ENCODE data around the gene AXIN2.

- TF ChIP-seq CTCF (IDR thresholded peaks at IDR 0.05; ENCODE audit: insufficient read depth, low read depth, low read length): no peak
- no peak for TF ChIP-seq EZH2 (IDR thresholded peaks at IDR 0.05; ENCODE audit: insufficient read depth, low read length)
Measured at GRCh38 chr17:65488665-65489064, 72.8 kb downstream of the AXIN2 start.

All from astrocyte (in vitro differentiated cells and primary cell).